GM21737 (cell line): ENCODE results near the gene ATP8A2.

Source experiments
- ATAC-seq: cut with Tn5 transposase; IDR thresholded peaks from one replicate; pipeline ENCODE4 v1.9.1; 2021; ENCODE audit warnings: mild to moderate bottlenecking, moderate library complexity; ENCODE audit not compliant: unreplicated experiment

The ATP8A2 gene

GRCh38 chr13:26021956-26022355, 650.2 kb downstream of the ATP8A2 start:
- no peak for ATAC-seq

GRCh38 chr13:26022538-26023292, 650.9 kb downstream of the ATP8A2 start:
- ATAC-seq: no peak

GRCh38 chr13:26024558-26024957, 652.8 kb downstream of the ATP8A2 start:
- ATAC-seq: no peak

GRCh38 chr13:26025196-26025595, 653.4 kb downstream of the ATP8A2 start:
- ATAC-seq: no peak

- ATAC-seq: no peak
Measured at GRCh38 chr13:26025771-26026170, 654.0 kb downstream of the ATP8A2 start.

GRCh38 chr13:26026211-26026610, 654.4 kb downstream of the ATP8A2 start:
- ATAC-seq: no peak

- no peak for ATAC-seq
Measured at GRCh38 chr13:26029581-26030136, 657.9 kb downstream of the ATP8A2 start.

- no peak for ATAC-seq
Measured at GRCh38 chr13:26030331-26030730, 658.6 kb downstream of the ATP8A2 start.

- ATAC-seq: no peak
Measured at GRCh38 chr13:26034018-26034417, 662.2 kb downstream of the ATP8A2 start.

GRCh38 chr13:26036383-26036782, 664.6 kb downstream of the ATP8A2 start:
- no peak for ATAC-seq

GRCh38 chr13:26037302-26037701, 665.5 kb downstream of the ATP8A2 start:
- no peak for ATAC-seq

GRCh38 chr13:26038931-26039475, 667.2 kb downstream of the ATP8A2 start:
- no peak for ATAC-seq

GRCh38 chr13:26041444-26041843, 669.7 kb downstream of the ATP8A2 start:
- no peak for ATAC-seq

GRCh38 chr13:26042785-26043184, 671.0 kb downstream of the ATP8A2 start:
- no peak for ATAC-seq

- ATAC-seq: no peak
Measured at GRCh38 chr13:26045142-26045541, 673.4 kb downstream of the ATP8A2 start.

GRCh38 chr13:26046639-26047038, 674.9 kb downstream of the ATP8A2 start:
- no peak for ATAC-seq

GRCh38 chr13:26047040-26047439, 675.3 kb downstream of the ATP8A2 start:
- ATAC-seq: no peak

- ATAC-seq: no peak
Measured at GRCh38 chr13:26048741-26049140, 677.0 kb downstream of the ATP8A2 start.

- ATAC-seq: no peak
Measured at GRCh38 chr13:26050568-26051230, 678.9 kb downstream of the ATP8A2 start.

- no peak for ATAC-seq
Measured at GRCh38 chr13:26051231-26051656, 679.5 kb downstream of the ATP8A2 start.

GRCh38 chr13:26051657-26052311, 680.0 kb downstream of the ATP8A2 start, which contains the start of gene SHISA2:
Gene SHISA2, minus strand, starts transcription at chr13:26052016. Its CDS starts 1,041 bp downstream, at chr13:26050975.
- no peak for ATAC-seq
